ENCODE results near the gene APPBP2.
"Not testable (repeated sequence)": the region's sequence is repeated elsewhere in the genome, so short reads cannot be mapped to it uniquely, and the experiment has no call there.

Gene APPBP2, protein sequence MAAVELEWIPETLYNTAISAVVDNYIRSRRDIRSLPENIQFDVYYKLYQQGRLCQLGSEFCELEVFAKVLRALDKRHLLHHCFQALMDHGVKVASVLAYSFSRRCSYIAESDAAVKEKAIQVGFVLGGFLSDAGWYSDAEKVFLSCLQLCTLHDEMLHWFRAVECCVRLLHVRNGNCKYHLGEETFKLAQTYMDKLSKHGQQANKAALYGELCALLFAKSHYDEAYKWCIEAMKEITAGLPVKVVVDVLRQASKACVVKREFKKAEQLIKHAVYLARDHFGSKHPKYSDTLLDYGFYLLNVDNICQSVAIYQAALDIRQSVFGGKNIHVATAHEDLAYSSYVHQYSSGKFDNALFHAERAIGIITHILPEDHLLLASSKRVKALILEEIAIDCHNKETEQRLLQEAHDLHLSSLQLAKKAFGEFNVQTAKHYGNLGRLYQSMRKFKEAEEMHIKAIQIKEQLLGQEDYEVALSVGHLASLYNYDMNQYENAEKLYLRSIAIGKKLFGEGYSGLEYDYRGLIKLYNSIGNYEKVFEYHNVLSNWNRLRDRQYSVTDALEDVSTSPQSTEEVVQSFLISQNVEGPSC

DNA sequence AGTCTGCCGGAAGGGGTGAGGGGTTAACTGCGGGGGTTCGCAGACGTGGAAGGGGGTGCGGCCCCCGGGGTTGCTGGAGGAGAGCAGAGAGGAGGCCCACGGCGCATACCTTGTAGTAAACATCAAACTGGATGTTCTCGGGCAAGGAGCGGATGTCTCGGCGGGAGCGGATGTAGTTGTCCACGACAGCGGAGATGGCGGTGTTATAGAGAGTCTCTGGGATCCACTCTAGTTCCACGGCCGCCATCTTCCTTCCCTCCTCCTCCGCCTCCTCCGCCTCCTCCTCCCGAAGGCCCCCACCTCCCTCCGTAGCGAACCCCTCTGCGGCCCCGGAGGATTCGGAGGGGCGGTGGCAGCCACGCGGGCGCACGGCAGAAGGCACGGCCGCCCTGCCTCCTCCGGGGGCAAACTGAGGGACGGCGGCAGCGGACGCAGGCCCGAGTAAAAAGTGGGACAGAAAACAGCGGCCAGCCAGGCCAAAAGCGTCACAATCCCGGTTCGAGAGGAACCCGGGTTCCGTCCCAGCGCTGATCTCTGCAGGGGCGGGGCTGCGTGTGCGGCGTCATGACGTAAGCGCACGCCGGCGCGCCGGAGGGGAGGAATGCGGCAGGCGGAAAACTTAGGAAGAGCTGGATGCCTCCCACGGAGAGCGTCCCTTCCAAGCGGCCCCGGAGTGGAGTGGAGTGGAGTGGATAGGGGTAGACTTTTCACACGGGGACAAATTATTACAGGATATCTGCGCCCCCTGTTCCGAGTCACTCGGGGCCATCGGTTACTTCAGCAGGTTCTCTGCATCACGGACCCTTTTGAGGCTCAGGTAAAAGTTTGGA, at the start of gene APPBP2:
TSS of gene APPBP2 (minus strand) at position 558 of the 830 bp plus-strand sequence. CDS start at position 247, 311 bp downstream.
- peak; percentile 62 for DNase-seq (ENCODE audit: insufficient read length, low spot score)

DNA sequence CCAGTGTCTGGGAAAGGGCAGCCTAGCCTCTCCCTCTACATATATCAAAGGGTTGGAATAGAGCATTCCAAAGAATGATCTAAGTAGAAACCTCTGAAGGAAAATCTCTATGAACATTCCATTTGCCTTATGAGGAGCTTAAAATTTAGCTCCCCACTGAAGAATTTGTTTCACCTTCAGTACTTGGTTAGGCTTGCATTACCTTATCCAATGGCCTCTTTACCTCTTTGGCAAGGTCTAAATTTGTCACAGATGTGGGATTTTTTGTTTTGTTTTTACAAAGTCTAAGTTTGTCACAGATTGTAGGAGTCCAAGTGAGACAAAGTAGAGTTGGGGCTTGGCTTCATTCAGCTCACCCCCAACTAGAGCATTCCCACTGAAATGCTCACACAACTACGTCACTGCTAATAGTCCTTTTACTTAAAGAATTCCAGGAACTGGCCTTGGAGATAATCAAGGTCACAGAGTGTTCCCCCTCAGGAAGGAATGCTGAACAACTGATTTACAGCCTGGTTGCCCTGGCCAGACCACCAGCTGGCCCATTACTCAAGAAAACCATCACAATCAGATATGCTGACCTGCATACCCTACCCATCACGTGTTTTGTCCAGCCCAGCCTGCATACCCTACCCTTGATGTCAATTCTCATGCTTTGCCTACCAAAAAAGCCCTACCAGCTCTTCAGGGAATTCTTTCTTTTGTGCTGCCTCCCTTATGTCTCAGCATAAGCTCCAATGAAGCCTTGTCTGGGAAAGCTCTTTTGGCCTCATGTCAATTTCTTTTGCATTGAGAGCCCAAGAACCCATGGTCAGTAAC, 47.4 kb upstream of the APPBP2 start:
- FAIRE-seq (no peak), DNase-seq (ENCODE audit: insufficient read length, low spot score) (no peak)

More for the DNA sequence above, at the start of gene APPBP2:
- peak; percentile 68 for FAIRE-seq

DNA sequence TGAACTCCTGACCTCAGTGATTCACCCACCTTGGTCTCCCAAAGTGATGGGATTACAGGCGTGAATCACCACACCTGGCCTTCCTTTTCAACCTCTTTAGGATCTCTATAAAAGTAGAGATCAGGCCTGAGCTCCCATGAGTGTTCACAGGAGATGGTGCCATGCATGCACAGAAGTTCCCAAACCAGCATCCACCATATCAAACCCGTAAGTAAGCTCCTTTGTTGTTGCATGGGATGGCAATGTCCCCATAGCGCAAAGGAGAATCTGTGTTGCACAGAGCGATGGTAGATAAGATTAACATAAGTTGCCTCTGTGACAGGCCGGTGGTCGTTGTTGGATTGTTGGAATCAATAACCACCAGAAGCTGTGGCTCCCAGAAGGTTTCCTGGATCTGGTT, 39.2 kb upstream of the APPBP2 start:
- DNase-seq (ENCODE audit: insufficient read length, low spot score) (no peak), FAIRE-seq (no peak)

DNA sequence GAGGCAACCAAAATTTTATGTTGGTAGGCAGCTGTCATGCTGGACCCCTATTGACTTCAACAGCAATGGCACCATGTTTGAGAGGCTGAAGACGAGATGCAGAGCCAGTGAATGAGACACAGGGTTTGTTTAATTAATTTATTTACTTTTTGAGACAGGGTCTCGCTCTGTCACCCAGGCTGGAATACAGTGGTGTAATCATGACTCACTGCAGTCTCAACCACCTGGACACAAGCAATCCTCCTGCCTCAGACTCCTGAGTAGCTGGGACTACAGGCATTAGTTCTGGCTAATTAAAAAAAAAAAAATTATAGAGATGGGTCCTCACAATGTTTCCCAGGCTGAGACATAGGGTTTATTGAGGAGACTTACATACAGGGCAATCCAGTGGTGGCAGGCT, 37.7 kb upstream of the APPBP2 start:
- DNase-seq (ENCODE audit: insufficient read length, low spot score) (no peak), FAIRE-seq (no peak)

DNA sequence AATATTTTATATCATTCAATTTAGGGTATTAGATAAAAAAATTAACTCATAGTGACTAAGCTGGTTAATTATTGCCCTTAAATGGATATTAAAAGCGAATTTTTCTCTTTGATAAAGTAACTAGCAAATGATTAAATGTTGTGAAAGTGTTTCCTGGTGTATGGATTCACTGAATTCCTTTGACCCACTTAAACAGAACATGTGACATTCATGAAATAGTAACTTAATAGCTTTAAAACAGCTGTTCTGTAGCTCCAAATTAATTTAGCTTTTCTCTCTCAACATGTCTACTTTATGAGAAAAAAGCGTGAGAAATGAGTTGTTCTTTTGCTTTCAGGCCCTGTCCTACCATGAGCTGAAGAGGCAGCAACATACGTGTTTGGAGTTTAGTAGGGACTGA, 36.4 kb upstream of the APPBP2 start:
- FAIRE-seq (no peak), DNase-seq (ENCODE audit: insufficient read length, low spot score) (no peak)

DNA sequence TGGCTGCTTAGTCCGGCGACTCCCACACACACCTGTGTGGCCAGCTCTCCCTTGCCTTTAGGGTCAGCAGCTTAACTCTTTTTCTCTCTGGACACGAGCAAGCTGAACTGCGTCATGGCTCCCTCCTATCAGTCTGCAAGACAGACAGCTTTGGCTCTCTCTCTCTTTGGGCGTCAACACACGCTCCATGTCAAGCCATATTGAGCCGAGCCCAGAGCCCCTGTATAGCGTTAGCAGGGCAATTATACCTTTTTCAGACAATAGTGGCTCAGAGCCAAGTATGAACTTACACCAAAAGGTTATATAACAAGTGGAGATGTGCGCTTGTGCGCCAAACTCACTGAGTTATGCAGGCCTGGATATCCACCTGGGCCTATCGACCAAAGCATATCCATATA, 34.8 kb upstream of the APPBP2 start:
- no peak for FAIRE-seq
- DNase-seq (ENCODE audit: insufficient read length, low spot score): no peak

DNA sequence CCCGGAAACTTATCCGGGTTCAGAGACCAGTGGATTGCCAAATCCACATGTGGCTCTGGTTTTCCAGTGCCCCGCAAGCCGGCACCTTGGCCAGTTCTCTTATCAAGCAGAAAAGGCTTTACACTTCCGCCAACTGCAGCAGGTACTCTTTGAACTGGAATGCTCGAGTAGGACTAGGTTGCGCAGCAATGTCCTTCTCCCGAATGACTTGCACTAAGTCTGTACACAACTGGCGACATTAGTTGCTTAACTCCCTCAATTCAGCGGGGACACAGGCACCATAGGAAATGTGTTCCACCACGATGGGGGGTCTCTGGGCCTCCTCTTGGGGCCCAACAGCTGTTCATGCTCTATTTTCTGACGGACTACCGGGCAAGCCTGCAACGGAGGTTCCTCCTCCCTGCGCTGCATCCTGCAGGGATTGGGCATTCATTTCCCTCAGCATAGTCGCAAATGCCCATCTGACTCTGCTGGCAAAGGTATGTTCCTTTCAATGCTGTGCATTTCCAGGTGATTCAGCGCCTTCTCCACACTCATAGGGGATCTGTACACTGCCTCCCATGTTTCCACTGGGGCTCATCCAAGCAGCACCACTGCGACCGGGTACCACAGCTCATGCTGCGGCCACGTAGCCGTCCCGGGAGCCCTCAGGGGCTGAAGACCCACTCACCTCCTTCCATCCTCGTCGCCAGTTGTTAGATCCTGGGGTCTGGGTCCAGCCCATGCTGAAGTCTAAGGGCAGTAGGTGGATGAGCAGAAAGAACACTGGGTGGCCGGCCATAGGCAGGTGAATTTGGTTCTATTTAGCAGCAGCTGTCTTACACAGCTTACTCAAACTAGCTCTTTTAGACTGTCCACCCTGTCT, 34.2 kb upstream of the APPBP2 start:
- FAIRE-seq (no peak), DNase-seq (ENCODE audit: insufficient read length, low spot score) (no peak)

DNA sequence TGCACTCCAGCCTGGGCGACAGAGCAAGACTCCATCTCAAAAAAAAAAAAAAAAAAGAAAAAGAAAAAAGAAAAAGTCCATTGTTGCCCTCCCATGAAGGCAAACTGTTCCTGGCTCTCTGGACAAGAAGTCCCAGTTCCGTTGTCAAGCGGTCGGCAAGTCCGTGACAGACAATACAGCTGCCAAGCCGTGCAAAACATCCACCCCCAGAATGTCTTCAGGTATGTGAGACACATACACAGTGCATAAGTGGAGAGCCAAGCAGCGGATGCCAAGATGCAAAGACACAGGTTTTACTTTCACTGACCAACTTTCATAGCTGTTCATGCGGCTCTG, 33.6 kb upstream of the APPBP2 start:
- FAIRE-seq: no peak
- DNase-seq (ENCODE audit: insufficient read length, low spot score): no peak

DNA sequence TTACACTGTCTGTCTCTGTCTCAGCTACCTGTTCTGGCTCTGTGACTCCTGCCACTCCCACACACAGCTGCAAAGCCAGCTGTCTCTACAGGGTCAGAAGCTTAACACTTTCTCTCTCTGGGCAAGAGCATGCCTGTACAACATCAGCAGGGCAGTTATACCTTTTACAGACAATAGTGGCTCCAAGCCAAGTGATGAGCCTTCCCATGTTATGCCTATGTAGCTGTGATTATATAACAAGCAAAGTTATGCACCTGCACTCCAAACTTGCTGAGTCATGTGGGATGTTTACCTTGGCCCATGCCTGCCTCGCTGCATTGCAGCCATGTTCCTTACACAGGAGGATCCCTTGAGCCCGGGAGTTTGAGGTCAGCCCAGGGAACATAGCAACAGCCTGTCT, 31.8 kb upstream of the APPBP2 start:
- no peak for FAIRE-seq
- no peak for DNase-seq (ENCODE audit: insufficient read length, low spot score)

DNA sequence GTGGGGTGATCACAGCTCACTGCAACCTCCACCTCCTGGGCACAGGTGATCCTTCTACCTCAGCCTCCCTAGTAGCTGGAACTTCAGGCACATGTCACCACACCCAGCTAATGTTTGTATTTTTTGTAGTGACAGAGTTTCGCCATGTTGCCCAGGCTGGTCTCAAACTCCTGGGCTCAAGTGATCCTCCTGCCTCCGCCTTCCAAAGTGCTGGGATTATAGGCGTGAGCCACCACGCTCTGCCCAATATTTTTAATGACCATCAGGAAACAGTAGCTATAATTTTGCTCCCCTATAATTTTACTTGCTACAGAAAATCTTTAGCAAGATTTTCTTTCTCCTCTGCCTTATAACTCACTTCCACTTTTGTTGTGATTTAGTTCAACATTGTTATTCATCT, 29.7 kb upstream of the APPBP2 start:
- no peak for DNase-seq (ENCODE audit: insufficient read length, low spot score)
- FAIRE-seq: no peak

DNA sequence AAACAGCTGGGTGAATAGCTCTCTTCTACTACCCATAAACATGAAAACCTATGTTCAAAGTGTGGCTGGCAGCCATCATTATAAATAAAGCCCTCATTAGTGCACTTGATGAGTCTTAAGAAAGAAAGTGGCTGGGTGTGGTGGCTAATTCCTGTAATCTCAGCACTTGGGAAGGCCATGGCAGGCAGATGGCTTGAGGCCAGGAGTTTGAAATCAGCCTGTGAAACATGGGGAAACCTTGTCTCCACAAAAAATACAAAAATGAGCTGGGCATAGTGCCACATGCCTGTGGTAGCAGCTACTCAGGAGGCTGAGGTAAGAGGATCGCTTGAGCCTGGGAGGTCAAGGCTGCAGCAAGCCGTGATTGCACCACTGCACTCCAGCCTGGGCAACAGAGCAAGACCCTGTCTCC, 28.3 kb upstream of the APPBP2 start:
- no peak for DNase-seq (ENCODE audit: insufficient read length, low spot score)
- no peak for FAIRE-seq

DNA sequence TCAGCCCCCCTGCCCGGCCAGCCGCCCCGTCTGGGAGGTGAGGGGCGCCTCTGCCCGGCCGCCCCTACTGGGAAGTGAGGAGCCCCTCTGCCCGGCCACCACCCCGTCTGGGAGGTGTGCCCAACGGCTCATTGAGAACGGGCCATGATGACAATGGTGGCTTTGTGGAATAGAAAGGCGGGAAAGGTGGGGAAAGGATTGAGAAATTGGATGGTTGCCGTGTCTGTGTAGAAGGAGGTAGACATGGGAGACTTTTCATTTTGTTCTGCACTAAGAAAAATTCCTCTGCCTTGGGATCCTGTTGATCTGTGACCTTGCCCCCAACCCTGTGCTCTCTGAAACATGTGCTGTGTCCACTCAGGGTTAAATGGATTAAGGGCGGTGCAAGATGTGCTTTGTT, 26.2 kb upstream of the APPBP2 start:
- FAIRE-seq; DNase-seq (ENCODE audit: insufficient read length, low spot score): not testable (repeated sequence)

DNA sequence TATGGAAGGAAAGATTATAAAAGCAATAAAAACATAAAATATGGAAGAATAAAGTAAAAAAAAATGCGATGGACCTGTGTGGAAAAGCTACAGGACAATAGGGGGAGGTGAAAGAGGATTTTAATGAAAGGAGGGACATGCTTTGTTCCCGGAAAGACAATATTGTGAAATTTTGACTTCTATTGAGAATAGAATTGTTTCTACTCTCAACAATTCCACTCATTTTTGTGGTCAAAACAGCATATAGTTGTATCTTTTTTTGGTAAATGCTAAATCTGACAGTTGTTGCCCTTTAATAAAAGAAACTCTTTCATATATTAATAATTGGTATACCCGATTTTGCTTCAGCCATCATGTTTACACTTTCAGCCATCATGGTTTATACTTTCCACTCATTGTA, 22.9 kb upstream of the APPBP2 start:
- no peak for FAIRE-seq

DNA sequence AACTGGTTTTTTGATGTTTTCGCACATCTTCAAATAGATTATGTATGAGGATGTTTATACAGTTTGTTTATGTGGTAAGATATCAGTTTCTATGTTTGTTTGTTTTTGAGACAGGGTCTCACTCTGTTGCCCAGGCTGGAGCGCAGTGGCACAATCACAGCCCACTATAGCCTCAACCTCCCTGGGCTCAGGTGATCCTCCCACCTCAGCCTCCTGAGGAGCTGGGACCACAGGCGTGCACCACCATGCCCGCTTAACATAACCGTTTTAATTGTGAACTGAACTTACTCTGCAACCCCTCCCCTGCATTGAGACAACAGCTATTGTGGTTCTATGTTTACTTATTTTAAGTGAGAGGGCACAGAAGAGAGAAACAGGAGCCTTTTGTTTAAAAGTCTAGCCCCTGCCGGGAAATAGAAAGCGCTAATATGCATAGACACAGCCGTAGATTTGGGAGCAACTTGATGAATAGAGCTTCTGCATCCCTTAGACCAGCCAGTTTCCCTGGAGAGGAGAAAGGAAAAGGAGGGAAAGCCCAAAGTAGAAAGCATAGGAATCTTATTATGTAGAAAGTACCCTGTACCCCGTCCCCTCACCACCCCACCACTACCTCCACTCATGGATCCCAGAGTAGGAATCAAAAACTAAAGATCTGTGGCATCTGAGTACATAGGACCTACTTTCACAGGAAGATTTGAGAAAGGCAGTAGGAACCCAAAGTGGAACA, 19.6 kb upstream of the APPBP2 start:
- FAIRE-seq (no peak), DNase-seq (ENCODE audit: insufficient read length, low spot score) (no peak)

More for the DNA sequence above, 22.9 kb upstream of the APPBP2 start:
- DNase-seq (ENCODE audit: insufficient read length, low spot score): no peak

DNA sequence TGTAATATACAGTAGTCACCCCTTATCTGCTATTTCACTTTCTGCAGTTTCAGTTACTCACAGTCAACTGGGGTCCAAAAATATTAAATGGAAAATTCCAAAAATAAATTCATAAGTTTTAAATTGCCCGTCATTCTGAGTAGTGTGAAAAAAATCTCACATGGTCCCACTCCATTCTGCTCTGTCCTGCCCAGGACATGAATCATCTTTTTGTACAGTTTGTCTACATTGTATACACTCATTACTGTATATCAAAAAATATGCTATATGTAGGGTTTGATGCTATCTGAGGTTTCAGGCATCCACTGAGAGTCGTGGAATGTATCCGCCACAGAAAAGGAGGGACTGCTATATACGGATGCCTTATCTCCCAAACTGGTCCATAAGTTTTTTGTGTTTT, 16.0 kb upstream of the APPBP2 start:
- no peak for FAIRE-seq
- DNase-seq (ENCODE audit: insufficient read length, low spot score): no peak

DNA sequence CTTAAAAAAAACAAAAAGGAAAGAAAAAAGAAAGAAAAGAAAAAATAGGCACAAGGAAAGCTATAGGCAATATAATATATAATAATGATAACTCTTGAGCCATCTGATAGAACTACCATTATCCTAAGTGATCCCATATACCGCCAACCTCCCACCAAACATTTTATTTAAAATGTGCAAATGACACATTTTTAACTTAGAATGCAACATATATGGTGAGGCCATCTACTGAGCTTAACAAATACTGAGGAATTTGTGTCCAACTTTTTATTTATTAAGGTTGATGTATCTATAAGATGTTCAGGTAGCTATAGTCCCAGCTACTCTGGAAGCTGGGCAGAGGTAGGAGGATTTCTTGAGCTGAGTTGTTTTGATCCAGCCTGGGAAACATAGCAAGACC, 14.4 kb upstream of the APPBP2 start:
- FAIRE-seq: no peak
- DNase-seq (ENCODE audit: insufficient read length, low spot score): no peak

DNA sequence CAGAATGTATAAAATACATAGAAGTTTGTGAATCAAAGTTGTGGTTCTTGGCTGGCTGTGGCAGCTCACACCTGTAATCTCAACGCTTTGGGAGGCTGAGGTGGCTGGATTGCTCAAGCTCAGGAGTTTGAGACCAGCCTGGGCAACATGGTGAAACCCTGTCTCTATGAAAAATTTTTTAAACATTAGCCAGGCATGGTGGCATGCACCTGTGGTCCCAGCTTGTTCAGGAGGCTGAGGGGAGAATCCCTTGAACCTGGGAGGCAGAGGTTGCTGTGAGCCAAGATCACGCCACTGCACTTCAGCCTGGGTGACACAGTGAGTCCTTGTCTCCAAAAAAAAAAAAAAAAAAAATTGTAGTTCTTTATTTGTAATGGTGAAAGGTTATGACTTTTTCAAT, 13.8 kb upstream of the APPBP2 start:
- DNase-seq (ENCODE audit: insufficient read length, low spot score): no peak
- no peak for FAIRE-seq

DNA sequence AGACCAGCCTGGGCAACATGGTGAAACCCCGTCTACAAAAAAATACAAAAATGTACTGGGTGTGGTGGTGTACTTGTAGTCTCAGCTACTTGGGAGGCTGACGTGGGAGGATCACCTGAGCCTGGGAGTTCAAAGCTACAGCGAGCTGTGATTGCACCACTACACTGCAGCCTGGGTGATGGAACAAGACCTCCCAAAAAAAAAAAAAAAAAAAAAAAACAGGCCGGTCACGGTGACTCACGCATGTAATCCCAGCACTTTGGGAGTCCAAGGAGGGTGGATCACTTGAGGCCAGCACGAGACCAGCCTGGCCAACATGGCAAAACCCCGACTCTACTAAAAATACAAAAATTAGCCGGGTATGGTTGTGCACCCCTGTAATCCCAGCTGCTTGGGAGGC, 12.7 kb upstream of the APPBP2 start:
- DNase-seq (ENCODE audit: insufficient read length, low spot score) (no peak), FAIRE-seq (no peak)
